ENCODE data around the gene MMP15. TPM values are rescaled to one million over a fixed set of nuclear protein-coding genes. Genes with fewer than 3 reads are reported as not detected.

MMP15 gene
- total and polyA plus RNA-seq, 2 of the 13 experiments (the other 11 are each of a cell fraction or from before 2014, with no cell fraction given), result 35.2 to 44.9 TPM

DNA sequence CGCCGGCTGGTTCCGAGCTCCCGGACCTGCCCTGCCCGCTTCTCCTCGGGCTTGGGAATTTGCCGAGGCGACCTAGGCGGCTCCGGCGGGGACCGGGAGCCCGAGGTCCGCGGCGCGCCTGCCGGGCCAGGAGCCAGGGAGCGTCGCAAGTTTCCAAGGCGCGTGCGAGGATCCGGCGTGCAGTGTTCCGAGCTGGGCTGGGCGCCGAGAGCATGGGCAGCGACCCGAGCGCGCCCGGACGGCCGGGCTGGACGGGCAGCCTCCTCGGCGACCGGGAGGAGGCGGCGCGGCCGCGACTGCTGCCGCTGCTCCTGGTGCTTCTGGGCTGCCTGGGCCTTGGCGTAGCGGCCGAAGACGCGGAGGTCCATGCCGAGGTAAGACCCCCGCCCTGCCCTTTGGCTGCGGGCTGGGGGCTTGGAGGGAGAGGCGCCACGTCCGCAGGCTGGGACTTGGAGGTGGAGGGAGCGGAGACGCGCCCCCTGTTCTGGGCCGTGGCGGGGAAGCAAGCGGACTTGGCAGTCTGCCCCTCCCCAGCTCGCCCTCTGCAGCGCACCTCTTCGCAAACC, 668 bp downstream of the MMP15 start (continued):
- TF ChIP-seq ELF1 (CRISPR knock-in tag; IDR thresholded peaks at IDR 0.05) (no peak), JDP2 (CRISPR knock-in tag; IDR thresholded peaks at IDR 0.05; ENCODE audit: borderline replicate concordance) (0 out of 2 replicates have a peak, but pooled peaks have one; percentile 2), MYC (CRISPR knock-in tag; IDR thresholded peaks at IDR 0.05; ENCODE audit: borderline replicate concordance) (peak; percentile 17), HIVEP1 (CRISPR knock-in tag; IDR thresholded peaks at IDR 0.05) (peak; percentile 22; the same call in 1 of the 2 replicates), SP5 (CRISPR knock-in tag; IDR thresholded peaks at IDR 0.05; ENCODE audit: borderline replicate concordance, low read depth) (no peak), SRSF1 (optimal IDR thresholded peaks at IDR 0.05; ENCODE audit: low read depth, low read length) (no peak), TAF15 (IDR thresholded peaks at IDR 0.05; ENCODE audit: low read depth, low read length, poor library complexity, severe bottlenecking) (peak; percentile 28), ZNF253 (CRISPR knock-in tag; IDR thresholded peaks at IDR 0.05; ENCODE audit: borderline replicate concordance) (no peak), ZNF431 (CRISPR knock-in tag; IDR thresholded peaks at IDR 0.05; ENCODE audit: borderline replicate concordance, low read depth) (peak; percentile 53; the same call in 1 of the 2 replicates), ZNF605 (CRISPR knock-in tag; IDR thresholded peaks at IDR 0.05) (no peak), ZNF556 (CRISPR knock-in tag; IDR thresholded peaks at IDR 0.05; ENCODE audit: borderline replicate concordance) (peak; percentile 45; the same call in 1 of the 2 replicates), PLRG1 (conservative IDR thresholded peaks at IDR 0.05) (no peak), CBFB (CRISPR knock-in tag; IDR thresholded peaks at IDR 0.05) (no peak), ZNF569 (CRISPR knock-in tag; IDR thresholded peaks at IDR 0.05; ENCODE audit: borderline replicate concordance) (no peak), YEATS4 (CRISPR knock-in tag; IDR thresholded peaks at IDR 0.05; ENCODE audit: borderline replicate concordance) (peak; percentile 7; the same call in 1 of the 2 replicates), TOPORS (CRISPR knock-in tag; IDR thresholded peaks at IDR 0.05) (peak; percentile 27; the same call in 1 of the 2 replicates), DMAP1 (CRISPR knock-in tag; IDR thresholded peaks at IDR 0.05) (no peak; the same call in 1 of the 2 replicates), KDM4B (CRISPR knock-in tag; IDR thresholded peaks at IDR 0.05) (0 out of 2 replicates have a peak, but pooled peaks have one; percentile 8)
- TF ChIP-seq, protein P1, sequence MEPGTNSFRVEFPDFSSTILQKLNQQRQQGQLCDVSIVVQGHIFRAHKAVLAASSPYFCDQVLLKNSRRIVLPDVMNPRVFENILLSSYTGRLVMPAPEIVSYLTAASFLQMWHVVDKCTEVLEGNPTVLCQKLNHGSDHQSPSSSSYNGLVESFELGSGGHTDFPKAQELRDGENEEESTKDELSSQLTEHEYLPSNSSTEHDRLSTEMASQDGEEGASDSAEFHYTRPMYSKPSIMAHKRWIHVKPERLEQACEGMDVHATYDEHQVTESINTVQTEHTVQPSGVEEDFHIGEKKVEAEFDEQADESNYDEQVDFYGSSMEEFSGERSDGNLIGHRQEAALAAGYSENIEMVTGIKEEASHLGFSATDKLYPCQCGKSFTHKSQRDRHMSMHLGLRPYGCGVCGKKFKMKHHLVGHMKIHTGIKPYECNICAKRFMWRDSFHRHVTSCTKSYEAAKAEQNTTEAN (CRISPR knock-in tag; conservative IDR thresholded peaks at IDR 0.05), result no peak
- TF ChIP-seq, protein P2, sequence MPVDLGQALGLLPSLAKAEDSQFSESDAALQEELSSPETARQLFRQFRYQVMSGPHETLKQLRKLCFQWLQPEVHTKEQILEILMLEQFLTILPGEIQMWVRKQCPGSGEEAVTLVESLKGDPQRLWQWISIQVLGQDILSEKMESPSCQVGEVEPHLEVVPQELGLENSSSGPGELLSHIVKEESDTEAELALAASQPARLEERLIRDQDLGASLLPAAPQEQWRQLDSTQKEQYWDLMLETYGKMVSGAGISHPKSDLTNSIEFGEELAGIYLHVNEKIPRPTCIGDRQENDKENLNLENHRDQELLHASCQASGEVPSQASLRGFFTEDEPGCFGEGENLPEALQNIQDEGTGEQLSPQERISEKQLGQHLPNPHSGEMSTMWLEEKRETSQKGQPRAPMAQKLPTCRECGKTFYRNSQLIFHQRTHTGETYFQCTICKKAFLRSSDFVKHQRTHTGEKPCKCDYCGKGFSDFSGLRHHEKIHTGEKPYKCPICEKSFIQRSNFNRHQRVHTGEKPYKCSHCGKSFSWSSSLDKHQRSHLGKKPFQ (CRISPR knock-in tag; IDR thresholded peaks at IDR 0.05; ENCODE audit: insufficient replicate concordance), result no peak
- TF ChIP-seq, protein P3, sequence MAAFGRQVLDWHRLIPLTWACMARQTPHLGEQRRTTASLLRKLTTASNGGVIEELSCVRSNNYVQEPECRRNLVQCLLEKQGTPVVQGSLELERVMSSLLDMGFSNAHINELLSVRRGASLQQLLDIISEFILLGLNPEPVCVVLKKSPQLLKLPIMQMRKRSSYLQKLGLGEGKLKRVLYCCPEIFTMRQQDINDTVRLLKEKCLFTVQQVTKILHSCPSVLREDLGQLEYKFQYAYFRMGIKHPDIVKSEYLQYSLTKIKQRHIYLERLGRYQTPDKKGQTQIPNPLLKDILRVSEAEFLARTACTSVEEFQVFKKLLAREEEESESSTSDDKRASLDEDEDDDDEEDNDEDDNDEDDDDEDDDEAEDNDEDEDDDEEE (CRISPR knock-in tag; IDR thresholded peaks at IDR 0.05), result 0 out of 2 replicates have a peak, but pooled peaks have one; percentile 12
- TF ChIP-seq, protein P4, sequence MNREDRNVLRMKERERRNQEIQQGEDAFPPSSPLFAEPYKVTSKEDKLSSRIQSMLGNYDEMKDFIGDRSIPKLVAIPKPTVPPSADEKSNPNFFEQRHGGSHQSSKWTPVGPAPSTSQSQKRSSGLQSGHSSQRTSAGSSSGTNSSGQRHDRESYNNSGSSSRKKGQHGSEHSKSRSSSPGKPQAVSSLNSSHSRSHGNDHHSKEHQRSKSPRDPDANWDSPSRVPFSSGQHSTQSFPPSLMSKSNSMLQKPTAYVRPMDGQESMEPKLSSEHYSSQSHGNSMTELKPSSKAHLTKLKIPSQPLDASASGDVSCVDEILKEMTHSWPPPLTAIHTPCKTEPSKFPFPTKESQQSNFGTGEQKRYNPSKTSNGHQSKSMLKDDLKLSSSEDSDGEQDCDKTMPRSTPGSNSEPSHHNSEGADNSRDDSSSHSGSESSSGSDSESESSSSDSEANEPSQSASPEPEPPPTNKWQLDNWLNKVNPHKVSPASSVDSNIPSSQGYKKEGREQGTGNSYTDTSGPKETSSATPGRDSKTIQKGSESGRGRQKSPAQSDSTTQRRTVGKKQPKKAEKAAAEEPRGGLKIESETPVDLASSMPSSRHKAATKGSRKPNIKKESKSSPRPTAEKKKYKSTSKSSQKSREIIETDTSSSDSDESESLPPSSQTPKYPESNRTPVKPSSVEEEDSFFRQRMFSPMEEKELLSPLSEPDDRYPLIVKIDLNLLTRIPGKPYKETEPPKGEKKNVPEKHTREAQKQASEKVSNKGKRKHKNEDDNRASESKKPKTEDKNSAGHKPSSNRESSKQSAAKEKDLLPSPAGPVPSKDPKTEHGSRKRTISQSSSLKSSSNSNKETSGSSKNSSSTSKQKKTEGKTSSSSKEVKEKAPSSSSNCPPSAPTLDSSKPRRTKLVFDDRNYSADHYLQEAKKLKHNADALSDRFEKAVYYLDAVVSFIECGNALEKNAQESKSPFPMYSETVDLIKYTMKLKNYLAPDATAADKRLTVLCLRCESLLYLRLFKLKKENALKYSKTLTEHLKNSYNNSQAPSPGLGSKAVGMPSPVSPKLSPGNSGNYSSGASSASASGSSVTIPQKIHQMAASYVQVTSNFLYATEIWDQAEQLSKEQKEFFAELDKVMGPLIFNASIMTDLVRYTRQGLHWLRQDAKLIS (CRISPR knock-in tag; IDR thresholded peaks at IDR 0.05), result no peak
- TF ChIP-seq, protein P5, sequence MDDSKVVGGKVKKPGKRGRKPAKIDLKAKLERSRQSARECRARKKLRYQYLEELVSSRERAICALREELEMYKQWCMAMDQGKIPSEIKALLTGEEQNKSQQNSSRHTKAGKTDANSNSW (CRISPR knock-in tag; IDR thresholded peaks at IDR 0.05; ENCODE audit: borderline replicate concordance), result no peak

Measured in HepG2 (cell line).